ENCODE measurements around the gene RFX1.

- TF ChIP-seq CTCF (IDR thresholded peaks at IDR 0.05) (no peak), ZFX (IDR thresholded peaks at IDR 0.05; ENCODE audit: borderline replicate concordance) (no peak)
Observed at GRCh38 chr19:14052470-14052869, 46.4 kb upstream of the RFX1 start.

Data from 22Rv1 (cell line).